ENCODE measurements around the gene AAGAB.

GRCh38 chr15:67225336-67225735, 29.1 kb downstream of the AAGAB start:
- no peak for TF ChIP-seq ELF4 (IDR thresholded peaks at IDR 0.05)
- TF ChIP-seq SUZ12 (IDR thresholded peaks at IDR 0.05): no peak
- no peak for TF ChIP-seq FOXM1 (IDR thresholded peaks at IDR 0.05; ENCODE audit: borderline replicate concordance)
- TF ChIP-seq PKNOX1 (IDR thresholded peaks at IDR 0.05): no peak
- no peak for TF ChIP-seq FOXK2 (IDR thresholded peaks at IDR 0.05)
- no peak for TF ChIP-seq ARNT (IDR thresholded peaks at IDR 0.05)
- no peak for TF ChIP-seq BHLHE40 (IDR thresholded peaks at IDR 0.05; ENCODE audit: borderline replicate concordance)
- no peak for TF ChIP-seq LEF1 (IDR thresholded peaks at IDR 0.05; ENCODE audit: borderline replicate concordance)
- no peak for TF ChIP-seq ZNF384 (IDR thresholded peaks at IDR 0.05)
- TF ChIP-seq TARDBP (IDR thresholded peaks at IDR 0.05): no peak
- TF ChIP-seq SP1 (IDR thresholded peaks at IDR 0.05): no peak
